AG10803 (cell line): ENCODE measurements around the gene RPRML.

Source experiments
- DNase-seq: peaks from one replicate; pipeline ENCODE4 v3.0.0; 2010; ENCODE audit warnings: low read depth
- H3K4me3 ChIP-seq: 2 replicates; pipeline ENCODE4 v1.5.1; 2011; ENCODE audit warnings: mild to moderate bottlenecking, low read length, control low read depth
- CTCF ChIP-seq: conservative IDR thresholded peaks from 2 replicates; pipeline ENCODE4 v1.5.1; 2011; ENCODE audit warnings: mild to moderate bottlenecking, low read length, control low read depth, inconsistent platforms

RPRML gene

GRCh38 chr17:46930051-46930450 lies 49.0 kb downstream of the RPRML start:
- no peak for TF ChIP-seq CTCF

GRCh38 chr17:46929413-46929812 lies 49.6 kb downstream of the RPRML start:
- DNase-seq: peak; percentile 26
- TF ChIP-seq CTCF: no peak

More at GRCh38 chr17:46930051-46930450, 49.0 kb downstream of the RPRML start:
- DNase-seq: no peak
- no peak overlapping the region for H3K4me3 ChIP-seq

GRCh38 chr17:46928467-46929261 lies 50.4 kb downstream of the RPRML start:
- no peak overlapping the region for H3K4me3 ChIP-seq
- TF ChIP-seq CTCF: no peak
- DNase-seq: no peak

More at GRCh38 chr17:46929413-46929812, 49.6 kb downstream of the RPRML start:
- no peak overlapping the region for H3K4me3 ChIP-seq
